DMS53 (cell line): Measurements from ENCODE around the gene MIDN.
"Not testable (repeated sequence)": the region's sequence is repeated elsewhere in the genome, so short reads cannot be mapped to it uniquely, and the experiment has no call there.

Experiments
- DNase-seq: peaks from one replicate; lab custom pipeline; 2025; lab: John Stamatoyannopoulos, UW

Gene MIDN

DNA sequence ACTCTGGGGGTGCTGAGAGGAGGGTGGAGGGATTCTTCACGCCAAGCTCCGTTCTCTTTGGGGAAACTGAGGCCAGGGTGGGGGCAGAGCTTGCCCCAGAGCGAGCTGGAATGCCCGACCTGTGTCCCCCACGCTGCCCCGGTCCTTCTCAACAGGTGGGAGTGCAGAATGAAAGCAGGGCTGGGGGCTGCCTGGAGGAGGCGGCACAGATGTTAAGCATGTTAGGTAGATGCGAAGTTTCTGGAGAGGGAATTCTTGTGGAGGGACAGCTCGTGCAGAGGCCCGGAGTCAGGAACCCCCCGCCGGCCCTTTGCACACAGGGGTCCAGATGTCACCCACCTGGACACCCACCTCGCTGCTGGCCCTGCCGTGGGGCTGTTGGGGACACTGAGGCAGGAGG is 46.3 kb downstream of the MIDN start:
- no peak for DNase-seq

DNA sequence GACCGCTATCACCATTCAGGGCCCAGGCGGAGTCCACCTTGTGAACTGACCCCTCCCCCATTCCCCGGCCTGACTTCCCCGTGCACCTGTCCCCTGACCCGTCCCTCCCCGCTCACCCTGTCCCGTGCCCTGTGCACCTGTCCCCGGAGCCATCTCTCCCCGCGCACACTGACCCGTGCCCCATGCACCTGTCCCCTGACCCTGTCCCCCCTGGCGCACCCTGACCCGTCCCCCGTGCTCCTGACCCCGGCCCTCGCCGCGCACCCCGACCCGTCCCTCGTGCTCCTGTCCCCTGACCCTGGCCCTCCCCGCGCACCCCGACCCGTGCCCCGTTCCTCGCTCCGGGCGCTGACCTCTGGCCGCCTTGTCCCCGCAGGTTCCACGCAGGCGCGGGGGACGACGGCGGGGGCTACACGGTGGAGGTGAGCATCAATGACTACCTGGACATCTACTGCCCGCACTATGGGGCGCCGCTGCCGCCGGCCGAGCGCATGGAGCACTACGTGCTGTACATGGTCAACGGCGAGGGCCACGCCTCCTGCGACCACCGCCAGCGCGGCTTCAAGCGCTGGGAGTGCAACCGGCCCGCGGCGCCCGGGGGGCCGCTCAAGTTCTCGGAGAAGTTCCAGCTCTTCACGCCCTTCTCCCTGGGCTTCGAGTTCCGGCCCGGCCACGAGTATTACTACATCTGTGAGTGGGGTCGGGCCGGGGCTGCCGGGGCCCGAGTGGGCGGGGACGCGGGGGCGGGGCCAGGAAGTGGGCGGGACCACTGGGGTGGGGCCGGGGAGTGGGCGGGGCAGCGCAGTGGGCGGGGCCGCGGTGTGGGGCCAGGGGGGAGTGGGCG is 47.0 kb downstream of the MIDN start:
- DNase-seq: peak; percentile 55

GRCh38 chr19:1296078-1296477 is 47.7 kb downstream of the MIDN start:
- no peak for DNase-seq

GRCh38 chr19:1296575-1297271 is 48.3 kb downstream of the MIDN start:
- no peak for DNase-seq

DNA sequence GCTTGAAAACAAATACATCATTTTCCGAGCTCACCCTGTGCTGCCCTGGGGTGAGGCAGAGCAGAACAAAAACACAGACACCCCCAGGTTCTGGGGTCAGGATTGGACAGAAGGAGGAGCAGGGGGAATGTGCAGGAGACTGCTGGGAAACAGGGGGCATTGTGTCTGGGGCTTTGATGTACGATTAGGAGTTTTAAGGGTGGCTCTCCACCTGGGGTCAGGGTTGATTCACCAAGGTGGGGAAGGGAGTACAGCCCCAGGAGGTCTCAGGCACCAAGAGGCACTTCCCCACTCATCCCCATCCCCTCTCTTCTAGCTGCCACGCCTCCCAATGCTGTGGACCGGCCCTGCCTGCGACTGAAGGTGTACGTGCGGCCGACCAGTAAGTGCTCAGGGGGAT is 49.9 kb downstream of the MIDN start:
- no peak for DNase-seq

DNA sequence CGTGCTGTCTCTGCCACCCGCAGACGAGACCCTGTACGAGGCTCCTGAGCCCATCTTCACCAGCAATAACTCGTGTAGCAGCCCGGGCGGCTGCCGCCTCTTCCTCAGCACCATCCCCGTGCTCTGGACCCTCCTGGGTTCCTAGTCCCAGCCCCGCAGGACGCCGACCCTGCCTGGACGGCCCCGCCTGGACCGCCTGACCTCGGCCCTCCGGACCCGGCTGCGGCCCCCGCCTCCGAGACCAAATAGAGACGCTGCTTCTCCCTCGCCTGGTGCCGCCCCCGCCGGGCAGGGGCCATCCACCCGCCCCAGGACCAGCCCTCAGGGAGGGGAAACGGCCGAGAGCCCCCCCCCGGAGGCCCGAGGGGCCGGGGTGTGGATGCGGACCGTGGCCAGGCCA is 51.4 kb downstream of the MIDN start:
- DNase-seq: no peak

DNA sequence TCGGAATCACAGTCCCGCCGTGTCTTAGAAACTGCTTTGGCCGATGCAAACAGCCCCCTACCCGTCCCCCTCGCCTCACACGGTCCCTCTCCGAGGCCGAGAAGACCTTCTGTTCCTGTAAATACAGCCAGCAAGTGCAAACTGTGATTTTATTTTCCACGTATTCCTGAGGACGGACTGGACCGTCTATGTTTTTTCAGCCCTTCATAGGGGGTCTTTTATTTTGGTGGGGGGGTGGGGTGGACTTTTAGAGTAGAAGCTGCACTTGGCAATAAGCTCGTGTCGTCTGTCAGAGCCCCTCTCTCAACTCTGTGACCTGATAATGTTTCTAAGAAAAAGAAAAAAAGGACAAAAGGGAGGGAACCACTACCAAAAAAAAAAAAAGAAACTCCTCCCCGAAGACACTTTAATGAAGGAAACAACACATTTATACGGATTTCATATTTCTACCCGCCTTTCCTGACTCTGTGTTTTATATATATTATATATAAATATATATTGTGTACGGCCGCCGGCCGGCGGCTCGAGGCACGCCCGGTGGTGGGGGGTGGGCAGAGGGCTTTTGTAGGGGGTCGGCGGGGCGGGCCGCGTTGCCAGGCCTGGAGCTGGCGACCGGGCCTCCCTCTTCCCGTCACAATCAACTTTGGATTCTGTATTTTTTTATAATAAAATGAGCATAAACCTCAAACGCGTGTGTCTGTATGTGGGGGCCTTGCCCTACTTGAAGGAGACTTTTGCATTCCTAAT is 52.5 kb downstream of the MIDN start:
- no peak for DNase-seq

GRCh38 chr19:1302533-1303239 is 54.3 kb downstream of the MIDN start:
- no peak for DNase-seq

DNA sequence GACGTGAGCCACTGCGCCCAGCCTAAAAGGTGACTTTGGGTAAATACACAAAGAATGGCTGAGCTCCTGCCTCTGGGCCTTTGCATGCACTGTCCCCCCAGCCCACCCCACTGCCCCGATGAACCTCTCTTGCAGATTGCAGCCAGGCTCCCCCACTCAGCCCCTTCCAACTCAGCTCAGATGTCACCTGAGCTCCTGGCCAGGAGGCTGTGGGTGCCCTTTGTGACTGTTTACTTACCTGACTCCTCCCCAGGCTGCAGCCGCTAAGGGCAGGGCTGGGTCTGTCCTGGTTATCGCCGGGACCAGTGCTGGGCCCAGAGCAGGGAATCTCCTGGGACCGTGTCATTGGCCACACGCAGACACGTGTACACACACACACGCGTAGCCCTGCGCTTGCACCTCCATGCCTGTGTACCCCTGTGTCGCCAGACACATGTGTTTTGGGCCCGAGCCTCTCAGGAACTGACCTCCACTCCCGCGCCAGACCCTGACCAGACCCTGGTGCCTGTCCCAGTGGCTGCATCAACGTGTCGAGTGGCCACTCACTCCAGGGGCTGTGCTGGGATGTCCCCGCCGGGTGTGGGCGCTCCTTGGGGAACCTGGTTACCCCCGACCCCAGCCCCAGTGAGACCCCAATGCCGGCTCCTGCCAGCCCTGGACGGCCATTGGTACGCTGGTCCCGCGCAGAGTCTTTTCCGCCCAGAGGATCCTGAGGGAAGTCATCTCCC is 56.0 kb downstream of the MIDN start:
- DNase-seq: peak; percentile 76

GRCh38 chr19:1305354-1305753 is 57.0 kb downstream of the MIDN start:
- DNase-seq: not testable (repeated sequence)

DNA sequence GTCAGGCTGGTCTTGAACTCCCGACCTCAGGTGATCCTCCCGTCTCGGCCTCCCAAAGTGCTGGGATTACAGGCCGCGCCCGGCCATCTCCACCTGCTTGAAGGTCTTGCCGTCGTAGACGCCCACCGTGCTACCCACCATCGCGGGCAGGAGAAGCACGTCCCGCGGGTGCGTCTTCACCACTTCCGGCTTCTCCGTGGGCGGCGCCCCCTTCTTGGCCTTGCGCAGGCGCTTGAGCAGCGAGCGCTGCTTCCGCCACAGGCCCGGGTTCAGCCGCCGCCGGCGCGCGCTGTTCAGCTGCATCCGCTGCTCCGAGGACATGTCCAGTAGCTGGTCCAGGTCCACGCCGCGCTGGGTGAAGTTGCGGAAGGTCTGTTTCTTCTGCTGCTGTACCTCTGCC is 58.9 kb downstream of the MIDN start:
- DNase-seq: no peak

- peak; percentile 26 for DNase-seq
Measured at GRCh38 chr19:1307755-1308303, 59.4 kb downstream of the MIDN start.

- DNase-seq: no peak
Measured at GRCh38 chr19:1308718-1309117, 60.3 kb downstream of the MIDN start.
